Mucosa of descending colon (tissue), 3 donors: ENCODE measurements around the gene WT1. TPM values are rescaled to one million over a fixed set of nuclear protein-coding genes. Genes with fewer than 3 reads are reported as not detected.

Experiments
- ATAC-seq: fragments of 200-7000 bp; cut with Tn5 transposase; one replicate; pipeline ENCODE4 v1.9.1; 2020; ENCODE audit warnings: mild to moderate bottlenecking, moderate library complexity
- DNase-seq, 3 donors: peaks; one replicate each; pipeline ENCODE4 v3.0.0-alpha.2; 2020
- H3K36me3 ChIP-seq: fragments of 200-600 bp; one replicate; pipeline ENCODE4 v1.8.0; 2021; ENCODE audit warnings: low read depth, mild to moderate bottlenecking
- H3K4me1 ChIP-seq: fragments of 200-600 bp; one replicate; pipeline ENCODE4 v1.8.0; 2021; ENCODE audit warnings: low read depth, mild to moderate bottlenecking
- H3K4me3 ChIP-seq: fragments of 200-600 bp; one replicate; pipeline ENCODE4 v1.8.0; 2021; ENCODE audit warnings: mild to moderate bottlenecking
- H3K9me3 ChIP-seq: fragments of 200-600 bp; one replicate; pipeline ENCODE4 v1.8.0; 2021; ENCODE audit warnings: mild to moderate bottlenecking
- CTCF ChIP-seq: fragments of 200-600 bp; IDR thresholded peaks from one replicate; pipeline ENCODE4 v1.8.0; 2022; ENCODE audit warnings: antibody characterized with exemption, mild to moderate bottlenecking
- intact Hi-C, 2 donors: fragments of 100-400 bp; cut with DNase I in 1 of 2; cut with micrococcal nuclease in 1 of 2; formaldehyde crosslinking; loops; one replicate each; pipeline versions ENCODE4 v1.11.0 to v1.11.1; 2022; cut with DNase I, micrococcal nuclease
- total RNA-seq, 3 donors: library from RNA; stranded (reverse); fragmentation: NEBNext Ultra II Directional in 2 of 3; extraction: Animal tissue kit (Norgen Biotek cat#: 25700) in 2 of 3; gene quantifications; one replicate each; pipeline versions ENCODE4 v1.2.1 to v1.2.4, GENCODE V29; 2021 to 2023
- donor health status: DM: no; HTN: no; CAD: no; lungs with moderate emphysema.
- donor health status: DM: no; HTN: no; CAD: no.
- donor health status: DM: no; HTN: yes; CAD: no.

The WT1 gene
- total RNA-seq, 3 donors from 2014 or later, result 0.09 to 0.57 TPM; not detected in 1

GRCh38 chr11:32454993-32455392 lies 19.7 kb upstream of the WT1 start:
- no peak for ATAC-seq
- DNase-seq, result no peak
- TF ChIP-seq CTCF, result no peak
- H3K4me1 ChIP-seq, result no peaks in the 10 kb centered on the region
- intact Hi-C loops, result no loop called here
- no peak overlapping the region for H3K4me3 ChIP-seq
- no peaks in the 10 kb centered on the region for H3K9me3 ChIP-seq
- H3K36me3 ChIP-seq, result no peaks in the 10 kb centered on the region

- no peaks in the 10 kb centered on the region for H3K9me3 ChIP-seq
- no peaks in the 10 kb centered on the region for H3K4me1 ChIP-seq
- TF ChIP-seq CTCF, result no peak
- intact Hi-C loops, result no loop called here
- no peak for DNase-seq
- no peaks in the 10 kb centered on the region for H3K36me3 ChIP-seq
- no peak overlapping the region for H3K4me3 ChIP-seq
- ATAC-seq, result no peak
Measured at GRCh38 chr11:32451808-32452207, 16.5 kb upstream of the WT1 start.

GRCh38 chr11:32450372-32450771 lies 15.0 kb upstream of the WT1 start:
- H3K36me3 ChIP-seq, result no peaks in the 10 kb centered on the region
- H3K4me1 ChIP-seq, result no peaks in the 10 kb centered on the region
- no peak overlapping the region for H3K4me3 ChIP-seq
- no peaks in the 10 kb centered on the region for H3K9me3 ChIP-seq
- ATAC-seq (no peak), DNase-seq (no peak)
- TF ChIP-seq CTCF, result no peak
- intact Hi-C loops, result no loop called here

- no peak for TF ChIP-seq CTCF
- intact Hi-C loops, result no loop called here
- DNase-seq (no peak), ATAC-seq (no peak)
- no peaks in the 10 kb centered on the region for H3K9me3 ChIP-seq
- H3K4me3 ChIP-seq, result no peak overlapping the region
- H3K36me3 ChIP-seq, result no peaks in the 10 kb centered on the region
- H3K4me1 ChIP-seq, result no peaks in the 10 kb centered on the region
Measured at GRCh38 chr11:32448232-32448631, 12.9 kb upstream of the WT1 start.

- DNase-seq, result no peak
- no peaks in the 10 kb centered on the region for H3K4me1 ChIP-seq
- ATAC-seq, result no peak
- intact Hi-C loops, result no loop called here
- H3K4me3 ChIP-seq, result no peak overlapping the region
- H3K36me3 ChIP-seq, result no peaks in the 10 kb centered on the region
- H3K9me3 ChIP-seq, result no peaks in the 10 kb centered on the region
- no peak for TF ChIP-seq CTCF
Measured at GRCh38 chr11:32447252-32447651, 11.9 kb upstream of the WT1 start.

GRCh38 chr11:32446227-32446626 lies 10.9 kb upstream of the WT1 start:
- no peaks in the 10 kb centered on the region for H3K4me1 ChIP-seq
- H3K36me3 ChIP-seq, result no peaks in the 10 kb centered on the region
- intact Hi-C loops, result no loop called here
- DNase-seq (no peak), ATAC-seq (no peak)
- no peaks in the 10 kb centered on the region for H3K9me3 ChIP-seq
- H3K4me3 ChIP-seq, result no peak overlapping the region
- no peak for TF ChIP-seq CTCF
